Right lobe of liver (tissue), 4 donors: Measurements from ENCODE around the gene AGAP3.

Experiments used
- CTCF ChIP-seq, 4 donors: fragments of 200-600 bp in 3 of 4; fragments of 450-650 bp in 1 of 4; IDR thresholded peaks; one replicate each; pipeline versions ENCODE4 v1.5.1 to v1.8.0; 2016 to 2022; ENCODE audit warnings: antibody characterized with exemption in 4 of 4, mild to moderate bottlenecking in 2 of 4
- POLR2A ChIP-seq: fragments of 450-650 bp; IDR thresholded peaks from one replicate; pipeline ENCODE4 v1.6.1; 2017; ENCODE audit warnings: antibody characterized with exemption, mild to moderate bottlenecking
- donor health status: DM: no; HTN: no; CAD: no.
- donor health status: DM: no; HTN: no; CAD: no.
- donor health status: DM: no; HTN: yes; CAD: no.

GRCh38 chr7:151131224-151131591 lies 44.9 kb downstream of the AGAP3 start:
- TF ChIP-seq CTCF (IDR thresholded peaks at IDR 0.05) = no peak
- no peak for TF ChIP-seq POLR2A
